DMS 273 (cell line): ENCODE results near the gene SPDEF.

Source experiments
- DNase-seq: peaks from one replicate; lab custom pipeline; 2025; ENCODE audit not compliant: unreplicated experiment; lab: John Stamatoyannopoulos, UW

The SPDEF gene

DNA sequence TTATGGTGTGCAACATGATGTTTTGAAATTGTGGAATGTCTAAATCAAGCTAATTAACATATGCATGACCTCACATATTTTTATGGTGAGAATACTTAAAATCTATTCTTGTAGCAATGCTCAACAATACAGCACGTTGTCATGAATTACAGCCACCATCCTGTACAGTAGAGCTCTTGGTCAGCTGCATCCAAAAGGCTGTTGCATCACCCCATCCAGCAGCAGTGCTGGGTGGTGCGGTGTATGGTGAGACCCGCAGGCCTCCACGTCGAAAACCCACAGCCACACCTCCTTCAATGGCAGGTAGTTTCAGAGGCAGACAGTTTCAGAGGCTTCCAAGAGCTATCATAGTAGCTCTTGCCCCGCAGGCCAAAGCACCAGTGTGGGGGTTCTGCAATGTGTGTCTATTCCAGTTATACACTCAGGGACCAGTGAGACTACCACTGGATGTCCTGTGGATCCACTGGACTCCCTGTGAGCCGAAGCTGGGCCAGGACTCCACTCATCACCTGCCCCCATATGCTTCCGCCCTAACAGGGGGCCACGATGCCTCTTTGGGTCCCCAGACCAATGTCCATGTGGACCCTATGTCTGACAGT, 66.8 kb downstream of the SPDEF start:
- DNase-seq = no peak
